Right kidney (tissue), 1 donor: ENCODE measurements around the gene TTLL9.
A peak's percentile ranks its signal among the peaks of the same experiment; 100 is the strongest.

Source experiments
- DNase-seq: peaks from one replicate; pipeline ENCODE4 v3.0.0-alpha.2; 2016

The TTLL9 gene

DNA sequence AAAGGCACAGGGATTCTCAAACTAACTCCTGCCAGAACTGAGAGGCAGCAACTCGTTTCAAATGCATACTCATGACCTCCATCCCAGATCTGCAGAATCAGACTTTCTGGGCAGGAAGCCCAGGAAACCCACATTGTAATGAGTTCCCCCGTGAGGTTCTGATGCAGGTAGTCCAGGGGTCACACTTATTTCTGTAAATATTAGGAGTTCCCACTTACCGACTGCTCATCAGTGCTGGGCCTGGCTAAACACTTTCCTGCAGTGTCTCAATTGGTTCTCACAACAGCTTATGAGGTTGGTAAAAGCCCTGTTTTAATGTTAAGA lies 11.7 kb upstream of the TTLL9 start:
- no peak for DNase-seq

DNA sequence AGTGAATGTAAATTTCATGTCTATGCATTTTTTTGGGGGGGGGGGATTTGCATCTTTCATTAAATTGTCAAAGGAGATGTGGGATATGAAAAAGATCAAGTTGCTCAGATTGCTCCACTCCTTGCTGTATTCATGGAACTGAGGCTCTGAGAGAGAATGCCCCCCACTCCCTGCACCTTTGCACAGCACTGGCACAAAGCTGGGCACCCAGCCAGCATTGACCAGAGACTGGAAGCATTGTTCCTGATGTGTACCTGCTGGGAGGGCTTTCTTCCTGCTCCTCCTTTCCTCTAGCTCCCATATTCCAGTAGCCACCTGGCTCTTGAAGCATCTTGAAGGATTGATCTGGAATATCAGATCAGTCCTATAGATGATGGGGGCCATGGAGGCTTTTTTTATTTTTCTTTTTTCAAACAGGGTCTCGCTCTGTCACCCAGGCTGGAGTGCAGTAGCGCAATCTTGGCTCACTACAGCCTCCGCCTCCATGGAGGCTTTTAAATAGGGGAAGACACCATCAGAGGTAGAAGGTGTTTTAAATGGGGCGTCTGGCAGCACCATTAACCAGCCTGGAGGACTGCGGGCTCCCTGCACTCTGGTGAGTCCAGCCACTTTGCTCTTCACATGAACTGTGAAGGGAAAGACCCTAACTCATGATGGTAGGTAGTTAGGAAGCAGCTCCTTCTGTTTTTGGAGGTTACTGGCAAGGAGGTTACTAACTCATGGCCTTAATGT lies 11.0 kb upstream of the TTLL9 start:
- DNase-seq = no peak

DNA sequence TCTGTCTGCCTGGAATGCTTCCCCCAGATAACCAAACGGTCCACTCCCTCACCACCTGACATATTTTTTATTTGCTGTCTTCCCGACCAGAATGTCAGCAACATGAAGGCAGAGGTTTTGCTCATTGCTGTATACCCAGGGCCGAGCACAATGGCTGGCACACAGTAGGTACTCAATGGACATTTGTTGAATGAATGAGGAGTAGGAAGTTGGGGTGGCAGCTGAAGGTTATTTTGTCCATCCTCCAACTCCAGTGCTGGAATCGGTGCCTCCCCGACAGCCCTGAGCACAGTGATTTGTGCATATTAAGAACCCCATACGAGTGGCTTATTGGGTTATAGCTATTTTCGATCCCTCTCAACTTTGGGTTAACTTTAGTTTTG lies 10.4 kb upstream of the TTLL9 start:
- no peak for DNase-seq

GRCh38 chr20:31860390-31861134 lies 9.9 kb upstream of the TTLL9 start:
- DNase-seq = no peak

GRCh38 chr20:31861135-31861384 lies 9.4 kb upstream of the TTLL9 start:
- DNase-seq = no peak

DNA sequence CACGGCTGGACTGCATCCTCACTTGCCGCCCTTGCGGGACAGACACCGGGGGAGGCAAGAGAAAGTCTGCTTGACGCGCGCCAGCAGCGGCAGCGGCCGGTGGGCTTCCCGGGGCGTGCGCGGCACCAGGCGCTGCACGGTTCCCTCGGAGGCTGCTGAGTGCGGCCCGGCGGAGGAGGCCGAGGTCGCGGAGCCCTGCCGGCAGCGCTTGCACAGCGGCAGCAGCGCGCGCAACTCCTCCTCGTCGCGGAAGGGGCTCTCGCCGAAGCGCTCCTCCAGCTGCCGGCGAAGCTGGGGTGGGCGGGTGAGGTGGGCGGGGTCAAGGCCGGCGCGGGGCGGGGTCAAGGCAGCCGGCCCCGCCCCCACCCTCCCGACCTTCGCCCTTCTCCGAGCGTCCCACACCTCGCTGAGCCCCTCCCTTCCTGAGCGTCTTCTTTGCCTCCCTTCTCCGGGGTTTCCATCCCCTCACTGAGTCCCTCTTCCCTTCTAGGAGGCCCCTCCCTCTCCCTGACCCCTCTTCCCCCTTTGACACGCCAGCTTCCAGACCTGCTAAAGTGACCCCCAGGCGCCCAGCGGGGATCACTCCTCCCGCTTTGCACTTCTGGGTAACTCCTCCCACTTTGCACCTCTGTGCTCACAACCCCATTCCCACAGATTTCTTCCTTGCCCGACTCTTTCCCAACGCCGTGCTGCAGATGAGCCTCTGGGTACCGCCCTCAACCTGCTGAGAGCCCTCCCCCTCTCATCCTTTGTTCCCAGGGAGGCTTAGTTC lies 8.9 kb upstream of the TTLL9 start:
- DNase-seq = peak; percentile 90

DNA sequence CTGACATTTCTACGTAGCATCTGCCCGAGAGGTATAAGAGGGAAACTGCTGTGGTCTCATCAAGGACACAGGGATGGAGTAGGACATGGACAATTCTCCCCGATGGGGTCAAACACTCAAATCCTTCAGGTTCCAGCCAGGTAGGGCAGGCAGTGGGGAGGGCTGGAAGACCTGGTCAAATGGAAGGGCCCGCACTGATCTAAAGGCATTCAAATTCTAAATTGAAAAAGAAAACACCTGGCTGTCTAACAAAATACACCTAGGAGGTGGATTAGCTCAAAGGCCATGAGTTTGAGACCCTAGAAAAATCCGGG lies 8.3 kb upstream of the TTLL9 start:
- DNase-seq = no peak

- no peak for DNase-seq
These were observed 7.9 kb upstream of the TTLL9 start for GRCh38 chr20:31862506-31862905.

GRCh38 chr20:31863296-31864085 lies 6.9 kb upstream of the TTLL9 start:
- DNase-seq = no peak

DNA sequence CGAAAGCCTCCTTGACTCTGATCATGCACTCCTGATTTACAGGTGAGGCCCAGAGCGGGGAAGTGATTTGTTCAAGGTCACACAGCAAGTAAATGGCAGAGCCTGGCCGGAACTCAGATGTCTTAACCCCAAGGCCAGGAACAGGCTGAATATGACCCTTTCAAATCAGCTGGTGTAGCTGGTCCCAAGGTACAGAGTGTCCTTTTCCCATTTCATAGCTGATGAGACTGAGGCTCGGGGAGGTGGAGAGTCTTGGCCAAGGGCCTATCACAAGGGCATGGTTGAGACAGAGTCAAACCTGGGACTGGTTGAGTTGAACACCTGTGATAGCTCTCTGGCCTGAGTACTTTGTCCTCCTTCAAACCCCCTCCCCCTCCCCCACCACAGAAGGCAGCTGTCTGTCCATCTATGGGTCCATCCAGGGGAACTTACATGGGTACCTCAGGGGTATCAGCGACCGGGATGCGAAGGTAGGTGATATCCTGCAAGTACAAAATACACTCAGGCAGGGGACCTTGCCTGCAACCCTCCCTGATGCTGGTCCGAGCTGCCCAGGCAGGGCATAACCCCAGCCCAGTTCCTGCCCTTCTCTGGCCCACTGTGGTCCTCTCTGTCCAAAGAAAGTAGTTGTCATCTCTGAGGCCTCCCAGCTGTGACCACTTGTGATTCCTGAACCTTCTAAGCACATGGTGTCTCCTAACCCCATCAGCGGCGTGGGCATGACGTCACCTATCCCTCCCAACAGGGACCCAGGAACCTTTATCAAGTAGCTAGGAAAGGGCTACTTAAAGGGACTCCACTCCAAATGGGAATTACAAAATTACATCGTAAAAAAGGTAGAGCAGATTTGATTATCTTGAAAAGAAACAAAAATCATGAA lies 5.7 kb upstream of the TTLL9 start:
- DNase-seq = no peak

DNA sequence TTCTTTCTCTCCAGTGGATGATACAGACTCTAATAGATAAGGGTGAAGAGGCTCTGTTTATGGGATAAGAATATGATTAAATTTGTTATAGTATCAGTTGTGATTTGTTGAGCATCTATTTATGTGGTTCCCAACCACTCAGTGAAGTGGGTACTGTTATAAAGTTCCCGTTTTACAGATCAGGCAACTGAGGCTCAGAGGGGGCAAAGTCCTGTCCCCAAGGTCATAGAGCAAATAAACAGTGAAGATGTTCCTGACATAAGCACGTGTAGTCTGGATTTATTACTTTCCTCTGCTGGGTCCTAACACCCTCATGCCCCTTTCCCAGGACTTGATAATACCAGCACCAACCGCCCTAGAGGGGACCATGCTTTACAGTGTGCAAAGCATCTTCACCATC lies 4.2 kb upstream of the TTLL9 start:
- DNase-seq = no peak

DNA sequence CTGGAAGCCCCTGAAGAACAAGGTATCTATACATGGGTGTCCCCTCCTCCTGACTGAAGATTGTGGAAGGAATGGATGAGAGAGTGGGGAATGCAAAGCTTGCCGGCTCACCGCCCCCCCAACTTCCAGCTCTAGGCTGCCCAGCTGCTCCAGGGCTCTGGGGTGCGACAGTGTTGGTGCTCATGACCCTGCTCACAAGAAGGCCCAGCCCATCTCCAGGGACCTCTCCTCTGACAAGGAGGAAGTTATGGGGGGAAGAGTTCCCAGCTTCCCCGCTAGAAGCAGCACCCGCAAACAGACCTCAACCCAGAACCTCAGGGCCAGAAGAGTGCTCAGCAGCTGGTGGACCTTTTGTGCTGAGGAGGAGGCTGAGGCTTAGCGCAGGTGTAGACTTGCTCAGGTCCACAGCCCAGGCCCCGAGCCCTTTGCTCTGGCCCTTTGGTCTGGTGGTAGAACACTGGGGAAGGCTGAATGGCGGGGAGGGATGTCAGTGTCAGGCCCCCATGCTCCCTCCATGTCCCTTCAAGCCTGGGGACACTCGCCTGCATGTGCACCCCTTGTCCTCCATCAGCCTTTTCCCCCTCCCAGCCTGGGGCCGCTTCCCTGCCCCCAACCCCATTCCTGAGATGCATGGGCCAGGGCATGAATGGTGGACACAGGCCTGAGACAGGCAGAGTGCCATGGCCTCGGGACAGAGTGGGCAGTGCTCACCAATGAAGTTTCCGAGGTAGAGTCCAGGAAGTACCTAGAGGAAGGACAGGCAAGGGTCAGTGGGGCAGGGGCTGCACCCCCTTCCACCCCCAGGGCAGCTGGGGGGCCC lies 1.4 kb upstream of the TTLL9 start:
- no peak for DNase-seq

GRCh38 chr20:31869673-31869941 lies 827 bp upstream of the TTLL9 start:
- no peak for DNase-seq

GRCh38 chr20:31870726-31871617 lies 538 bp downstream of the TTLL9 start:
- peak; percentile 72 for DNase-seq

DNA sequence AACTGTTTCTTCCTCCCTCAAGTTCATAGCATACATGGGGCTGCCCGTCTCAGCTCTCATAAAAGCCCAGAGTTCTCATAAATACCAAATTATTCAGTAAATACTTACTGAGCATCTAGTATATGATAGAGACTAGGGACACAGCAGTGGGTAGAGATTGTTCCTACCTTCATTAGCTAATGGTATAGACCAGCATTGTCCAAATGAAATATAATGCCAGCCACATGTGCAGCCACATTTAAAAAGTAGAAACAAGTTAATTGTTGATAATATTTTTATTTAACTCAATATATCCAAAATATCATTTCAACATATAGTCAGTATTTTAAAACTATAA lies 1.2 kb downstream of the TTLL9 start:
- no peak for DNase-seq

- no peak for DNase-seq
These were observed 2.0 kb downstream of the TTLL9 start for GRCh38 chr20:31872406-31872805.

GRCh38 chr20:31875671-31876070 lies 5.2 kb downstream of the TTLL9 start:
- DNase-seq = no peak

GRCh38 chr20:31877684-31878083 lies 7.2 kb downstream of the TTLL9 start:
- no peak for DNase-seq

- peak; percentile 93 for DNase-seq
These were observed 8.9 kb downstream of the TTLL9 start for GRCh38 chr20:31879143-31879987.

GRCh38 chr20:31881945-31882344 lies 11.5 kb downstream of the TTLL9 start:
- DNase-seq = no peak
